Smooth muscle cell (in vitro differentiated cells): ENCODE data around the gene AMMECR1L. TPM values are rescaled to one million over a fixed set of nuclear protein-coding genes. Genes with fewer than 3 reads are reported as not detected.

Experiments
- DNase-seq: peaks from one replicate; lab custom pipeline; 2025; ENCODE audit not compliant: unreplicated experiment; lab: John Stamatoyannopoulos, UW
- H2AFZ ChIP-seq: fragments of 200-600 bp; sonication (generic); 2 replicates; pipeline ENCODE4 v1.6.0; 2016; ENCODE audit warnings: antibody characterized with exemption, low read depth, mild to moderate bottlenecking
- H3F3A ChIP-seq: fragments of 200-600 bp; sonication (generic); 2 replicates; pipeline ENCODE4 v1.6.0; 2017; ENCODE audit warnings: antibody characterized with exemption, low read depth
- H3K27ac ChIP-seq: fragments of 200-600 bp; sonication (generic); 2 replicates; pipeline ENCODE4 v1.5.1; 2016; ENCODE audit warnings: low read depth, mild to moderate bottlenecking
- H3K27me3 ChIP-seq: fragments of 200-600 bp; sonication (generic); 2 replicates; pipeline ENCODE4 v1.6.1; 2016; ENCODE audit warnings: low read depth, mild to moderate bottlenecking
- H3K36me3 ChIP-seq: fragments of 200-600 bp; sonication (generic); 2 replicates; pipeline ENCODE4 v1.5.1; 2016; ENCODE audit warnings: low read depth
- H3K4me1 ChIP-seq: fragments of 200-600 bp; sonication (generic); 2 replicates; pipeline ENCODE4 v1.5.1; 2016; ENCODE audit warnings: low read depth
- H3K4me2 ChIP-seq: fragments of 200-600 bp; sonication (generic); 2 replicates; pipeline ENCODE4 v1.6.0; 2016; ENCODE audit warnings: mild to moderate bottlenecking
- H3K4me3 ChIP-seq: fragments of 200-600 bp; sonication (generic); 2 replicates; pipeline ENCODE4 v1.5.1; 2016; ENCODE audit warnings: mild to moderate bottlenecking
- H3K79me2 ChIP-seq: fragments of 200-600 bp; sonication (generic); 2 replicates; pipeline ENCODE4 v1.6.0; 2016; ENCODE audit warnings: low read depth, mild to moderate bottlenecking
- H3K9ac ChIP-seq: fragments of 200-600 bp; sonication (generic); 2 replicates; pipeline ENCODE4 v1.6.0; 2016; ENCODE audit warnings: low read depth
- H3K9me3 ChIP-seq: fragments of 200-600 bp; sonication (generic); replicated peaks from 2 replicates; pipeline ENCODE4 v1.5.1; 2016; ENCODE audit warnings: low read depth
- H4K20me1 ChIP-seq: fragments of 200-600 bp; sonication (generic); 2 replicates; pipeline ENCODE4 v1.6.0; 2016; ENCODE audit warnings: low read depth
- CTCF ChIP-seq: fragments of 200-600 bp; sonication (generic); IDR thresholded peaks from 2 replicates; pipeline ENCODE4 v1.5.1; 2017; ENCODE audit warnings: borderline replicate concordance, mild to moderate bottlenecking, antibody characterized with exemption; ENCODE audit not compliant: insufficient read depth, poor library complexity, severe bottlenecking
- WGBS: methylation state at CpG from one replicate; pipeline ENCODE4 v1.1.7; 2016; ENCODE audit warnings: low lambda C conversion rate; 5-methylcytosine and 5-hydroxymethylcytosine counted together
- polyA plus RNA-seq: library from polyadenylated mRNA; unstranded; fragments of >200 nt; fragmentation: Nextera tagmentation; extraction: Ambion mirVana; gene quantifications from 2 replicates; pipeline ENCODE4 v1.2.1, GENCODE V29; 2016
- total RNA-seq: library from RNA; depleted of rRNA; stranded (reverse); fragments of >200 nt; gene quantifications from 2 replicates; pipeline ENCODE4 v1.2.3, GENCODE V29; 2014

AMMECR1L gene
- total and polyA plus RNA-seq, 2 experiments from 2014 or later, result 11.8 to 13.8 TPM

- no peak for DNase-seq
- H4K20me1 ChIP-seq, result no peaks in the 10 kb centered on the region
- H3K36me3 ChIP-seq, result no peaks in the 10 kb centered on the region
- no peaks in the 10 kb centered on the region for H3F3A ChIP-seq
- no peaks in the 10 kb centered on the region for H3K4me1 ChIP-seq
- H3K4me2 ChIP-seq, result no peak overlapping the region
- H3K79me2 ChIP-seq, result no peaks in the 10 kb centered on the region
- H3K9ac ChIP-seq, result no peak overlapping the region
- H2AFZ ChIP-seq, result no peak overlapping the region
- H3K9me3 ChIP-seq, result no peaks in the 10 kb centered on the region
- 88% methylated on average over 3 of the region's 3 CpGs for WGBS
- H3K27ac ChIP-seq, result no peak overlapping the region
- H3K27me3 ChIP-seq, result no peaks in the 10 kb centered on the region
- H3K4me3 ChIP-seq, result no peak overlapping the region
- no peak for TF ChIP-seq CTCF
These were observed 41.6 kb upstream of the AMMECR1L start for GRCh38 chr2:127927384-127927783.

- WGBS, result 97% methylated on average over 4 of the region's 4 CpGs
- Histone ChIP-seq H3K4me3 (no peak overlapping the region), H2AFZ (no peak overlapping the region), H3K36me3 (no peaks in the 10 kb centered on the region), H3K4me2 (no peak overlapping the region), H3K27me3 (no peaks in the 10 kb centered on the region), H3K9ac (no peak overlapping the region), H3F3A (no peaks in the 10 kb centered on the region), H3K9me3 (no peaks in the 10 kb centered on the region), H3K27ac (no peak overlapping the region), H3K4me1 (no peaks in the 10 kb centered on the region), H3K79me2 (no peaks in the 10 kb centered on the region), H4K20me1 (no peaks in the 10 kb centered on the region)
- TF ChIP-seq CTCF, result no peak
- DNase-seq, result no peak
These were observed 32.2 kb upstream of the AMMECR1L start for GRCh38 chr2:127917916-127918315.

GRCh38 chr2:127913808-127914457 is 28.2 kb upstream of the AMMECR1L start:
- no peaks in the 10 kb centered on the region for H4K20me1 ChIP-seq
- WGBS, result 93% methylated on average over 8 of the region's 8 CpGs
- no peak overlapping the region for H3K4me2 ChIP-seq

More at GRCh38 chr2:127913808-127914457, 28.2 kb upstream of the AMMECR1L start:
- H3K4me1 ChIP-seq, result no peaks in the 10 kb centered on the region
- no peak overlapping the region for H2AFZ ChIP-seq
- H3K27ac ChIP-seq, result no peak overlapping the region
- no peak overlapping the region for H3K4me3 ChIP-seq
- H3K79me2 ChIP-seq, result no peaks in the 10 kb centered on the region
- DNase-seq, result no peak
- H3K9me3 ChIP-seq, result no peaks in the 10 kb centered on the region
- H3K9ac ChIP-seq, result no peak overlapping the region
- no peaks in the 10 kb centered on the region for H3K27me3 ChIP-seq
- H3F3A ChIP-seq, result no peaks in the 10 kb centered on the region
- H3K36me3 ChIP-seq, result no peaks in the 10 kb centered on the region
- no peak for TF ChIP-seq CTCF
